Umbilical cord (tissue), 1 donor: ENCODE results near the gene ZNF664. TPM values are rescaled to one million over a fixed set of nuclear protein-coding genes. Genes with fewer than 3 reads are reported as not detected.

Source experiments
- total RNA-seq: library from RNA; depleted of rRNA; stranded (reverse); fragments of >200 nt; gene quantifications from one replicate; pipeline ENCODE4 v1.2.3, GENCODE V29; 2014; ENCODE audit warnings: low replicate concordance; ENCODE audit not compliant: insufficient read depth

The ZNF664 gene
- total RNA-seq, 1 donor from 2014 or later, result 28.6 TPM

Other genes starting within 250 kb of the ZNF664 start
- gene DNAH10, start 210.9 kb upstream of the ZNF664 start, total RNA-seq, result 0.72 TPM
- 7.2 TPM for gene CCDC92, start 384 bp upstream of the ZNF664 start, total RNA-seq